ENCODE data around the gene KIAA0586. TPM values are rescaled to one million over a fixed set of nuclear protein-coding genes. Genes with fewer than 3 reads are reported as not detected.

KIAA0586 gene
- total RNA-seq, 2 experiments from 2014 or later, result 29.7 to 31.4 TPM

GRCh38 chr14:58535044-58535443, 107.5 kb downstream of the KIAA0586 start:
- Mint-ChIP-seq H3K27ac (no peak overlapping the region), H3K27me3 (no peaks in the 10 kb centered on the region), H3K4me3 (no peak overlapping the region), H3K9me3 (no peaks in the 10 kb centered on the region), H3K36me3 (ENCODE audit: low read depth) (no peaks in the 10 kb centered on the region), H3K4me1 (no peaks in the 10 kb centered on the region)
- ChIA-PET CTCF (interaction anchor here (0.6 kb wide), 1 partner anchor 47 kb away, joined by 5 read pairs; no protein-coding TSS in a partner anchor), POLR2A (no interaction called here)
- DNase-seq, result no peak

- no peak overlapping the region for H3K4me3 Mint-ChIP-seq
- no peaks in the 10 kb centered on the region for H3K36me3 Mint-ChIP-seq (ENCODE audit: low read depth)
- DNase-seq, result no peak
- ChIA-PET CTCF (interaction anchor here (0.6 to 1.2 kb wide), 5 partner anchors 17 to 679 kb away, joined by 3 read pairs; no protein-coding TSS in a partner anchor), POLR2A (no interaction called here)
- no peaks in the 10 kb centered on the region for H3K27me3 Mint-ChIP-seq
- H3K4me1 Mint-ChIP-seq, result no peaks in the 10 kb centered on the region
- no peak overlapping the region for H3K27ac Mint-ChIP-seq
- H3K9me3 Mint-ChIP-seq, result no peaks in the 10 kb centered on the region
Measured at GRCh38 chr14:58537004-58537403, 109.5 kb downstream of the KIAA0586 start.

GRCh38 chr14:58540749-58541632, 113.5 kb downstream of the KIAA0586 start:
- H3K27ac Mint-ChIP-seq, result no peak overlapping the region
- ChIA-PET POLR2A (interaction anchor here (0.6 kb wide), 1 partner anchor 21 kb away, joined by 3 read pairs; no protein-coding TSS in a partner anchor), CTCF (interaction anchor here (0.5 kb wide), 1 partner anchor 363 kb away, joined by 3 read pairs; no protein-coding TSS in a partner anchor)
- no peak overlapping the region for H3K4me3 Mint-ChIP-seq
- peaks cover 4% of the 10 kb centered on the region for H3K4me1 Mint-ChIP-seq
- DNase-seq, result no peak
- peaks cover 2% of the 10 kb centered on the region for H3K9me3 Mint-ChIP-seq
- H3K27me3 Mint-ChIP-seq, result no peaks in the 10 kb centered on the region
- peaks cover 8% of the 10 kb centered on the region for H3K36me3 Mint-ChIP-seq (ENCODE audit: low read depth)

DNA sequence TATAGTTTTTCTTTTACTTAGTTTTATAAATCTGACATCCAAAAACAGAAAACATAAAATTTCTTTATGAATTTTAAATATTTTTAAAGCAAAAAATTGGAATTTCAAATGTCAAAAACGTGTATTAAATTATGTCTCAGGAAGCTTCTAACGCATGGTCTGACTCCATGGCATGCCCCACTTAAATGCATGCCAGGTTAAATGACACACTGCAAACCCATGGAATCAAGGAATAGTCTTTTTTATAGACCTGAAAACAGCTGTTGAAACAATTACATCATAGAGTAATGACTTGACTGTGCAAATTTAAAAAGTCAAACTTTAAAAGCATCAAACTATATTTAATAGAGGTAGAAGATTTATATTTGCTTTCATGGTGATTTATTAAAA, 114.1 kb downstream of the KIAA0586 start:
- peaks cover 2% of the 10 kb centered on the region for H3K9me3 Mint-ChIP-seq
- no peak for DNase-seq
- H3K27me3 Mint-ChIP-seq, result no peaks in the 10 kb centered on the region
- no peak overlapping the region for H3K27ac Mint-ChIP-seq
- peaks cover 4% of the 10 kb centered on the region for H3K4me1 Mint-ChIP-seq
- no peak overlapping the region for H3K4me3 Mint-ChIP-seq
- ChIA-PET CTCF (no interaction called here), POLR2A (no interaction called here)
- peaks cover 8% of the 10 kb centered on the region for H3K36me3 Mint-ChIP-seq (ENCODE audit: low read depth)

GRCh38 chr14:58543253-58543652, 115.7 kb downstream of the KIAA0586 start:
- no peaks in the 10 kb centered on the region for H3K27me3 Mint-ChIP-seq
- DNase-seq, result no peak
- ChIA-PET POLR2A (no interaction called here), CTCF (no interaction called here)
- no peak overlapping the region for H3K27ac Mint-ChIP-seq
- H3K4me1 Mint-ChIP-seq, result peaks cover 4% of the 10 kb centered on the region
- no peak overlapping the region for H3K4me3 Mint-ChIP-seq
- H3K9me3 Mint-ChIP-seq, result peaks cover 2% of the 10 kb centered on the region
- H3K36me3 Mint-ChIP-seq (ENCODE audit: low read depth), result peaks cover 8% of the 10 kb centered on the region

GRCh38 chr14:58547649-58548048, 120.1 kb downstream of the KIAA0586 start:
- Mint-ChIP-seq H3K4me3 (no peak overlapping the region), H3K36me3 (ENCODE audit: low read depth) (peaks cover 8% of the 10 kb centered on the region), H3K27me3 (no peaks in the 10 kb centered on the region), H3K4me1 (peaks cover 4% of the 10 kb centered on the region), H3K27ac (no peak overlapping the region), H3K9me3 (peaks cover 2% of the 10 kb centered on the region)
- ChIA-PET CTCF (interaction anchor here (0.6 kb wide), 1 partner anchor 103 kb away, joined by 3 read pairs; no protein-coding TSS in a partner anchor), POLR2A (no interaction called here)
- DNase-seq, result no peak

DNA sequence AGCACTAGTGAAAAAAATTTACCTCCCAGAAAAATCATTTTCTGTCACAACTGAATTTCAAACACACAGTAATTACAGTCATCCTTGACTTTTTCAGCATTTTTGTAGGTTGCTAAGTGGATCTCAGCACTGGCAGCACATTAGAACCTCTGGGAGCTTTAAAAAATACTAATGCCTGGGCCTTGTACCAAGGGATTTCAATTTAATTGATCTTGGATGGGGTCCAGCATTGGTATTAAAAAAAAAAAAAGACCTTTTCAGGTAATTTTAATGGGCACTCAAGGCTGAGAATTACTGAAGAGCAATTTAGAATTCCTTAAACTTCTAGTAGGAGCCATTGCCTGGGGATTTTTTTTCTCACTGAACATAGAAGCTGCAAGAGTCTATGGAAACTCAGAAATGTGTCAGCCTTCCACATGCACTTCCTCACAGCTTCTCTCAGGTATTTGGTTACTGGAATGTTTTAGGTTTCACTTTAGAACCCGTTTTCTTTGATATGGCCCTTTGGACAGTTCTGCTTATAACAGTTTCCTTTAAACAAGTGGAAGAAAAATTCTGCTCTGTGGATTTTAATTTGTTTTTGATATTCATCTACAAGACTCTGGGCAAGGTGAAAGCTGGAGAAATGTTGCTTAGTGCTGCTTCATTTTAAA, 121.7 kb downstream of the KIAA0586 start:
- no peak for DNase-seq
- ChIA-PET CTCF (interaction anchor here (0.7 kb wide), 1 partner anchor 100 kb away, joined by 5 read pairs; no protein-coding TSS in a partner anchor), POLR2A (no interaction called here)
- no peaks in the 10 kb centered on the region for H3K4me1 Mint-ChIP-seq
- peaks cover 5% of the 10 kb centered on the region for H3K36me3 Mint-ChIP-seq (ENCODE audit: low read depth)
- H3K27me3 Mint-ChIP-seq, result no peaks in the 10 kb centered on the region
- no peak overlapping the region for H3K4me3 Mint-ChIP-seq
- no peaks in the 10 kb centered on the region for H3K9me3 Mint-ChIP-seq
- no peak overlapping the region for H3K27ac Mint-ChIP-seq

GRCh38 chr14:58553959-58554358, 126.4 kb downstream of the KIAA0586 start:
- no peak for DNase-seq
- Mint-ChIP-seq H3K27ac (no peak overlapping the region), H3K4me3 (no peak overlapping the region), H3K4me1 (no peaks in the 10 kb centered on the region), H3K36me3 (ENCODE audit: low read depth) (no peaks in the 10 kb centered on the region), H3K9me3 (no peaks in the 10 kb centered on the region), H3K27me3 (no peaks in the 10 kb centered on the region)
- POLR2A ChIA-PET, result no interaction called here
- CTCF ChIA-PET, result interaction anchor here (0.8 to 2.5 kb wide), 3 partner anchors 10 to 17 kb away, joined by 3 to 9 read pairs (median 3); no protein-coding TSS in a partner anchor

DNA sequence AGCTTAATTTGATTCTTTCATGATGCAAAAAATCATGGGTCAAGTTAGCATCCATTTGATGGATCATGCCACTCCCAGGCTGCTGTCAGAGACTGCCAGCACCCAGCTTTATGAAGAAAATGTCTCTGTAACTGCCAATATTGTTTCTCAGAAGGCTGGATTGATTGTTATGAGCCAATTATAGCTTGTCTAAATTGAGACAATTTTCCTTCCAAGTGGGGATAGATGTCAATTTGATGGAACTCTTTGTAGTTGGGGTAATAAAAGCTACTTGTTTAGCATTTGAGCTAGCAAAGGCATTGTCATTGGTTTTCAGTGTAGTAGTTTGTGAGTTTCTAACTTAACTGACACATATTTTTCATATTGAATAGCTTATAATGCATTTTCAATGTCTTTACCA, 128.1 kb downstream of the KIAA0586 start:
- no peak for DNase-seq
- ChIA-PET POLR2A (no interaction called here), CTCF (no interaction called here)
- no peak overlapping the region for H3K4me3 Mint-ChIP-seq
- H3K9me3 Mint-ChIP-seq, result no peaks in the 10 kb centered on the region
- H3K27ac Mint-ChIP-seq, result no peak overlapping the region
- H3K36me3 Mint-ChIP-seq (ENCODE audit: low read depth), result no peaks in the 10 kb centered on the region
- no peaks in the 10 kb centered on the region for H3K27me3 Mint-ChIP-seq
- H3K4me1 Mint-ChIP-seq, result peaks cover 4% of the 10 kb centered on the region

DNA sequence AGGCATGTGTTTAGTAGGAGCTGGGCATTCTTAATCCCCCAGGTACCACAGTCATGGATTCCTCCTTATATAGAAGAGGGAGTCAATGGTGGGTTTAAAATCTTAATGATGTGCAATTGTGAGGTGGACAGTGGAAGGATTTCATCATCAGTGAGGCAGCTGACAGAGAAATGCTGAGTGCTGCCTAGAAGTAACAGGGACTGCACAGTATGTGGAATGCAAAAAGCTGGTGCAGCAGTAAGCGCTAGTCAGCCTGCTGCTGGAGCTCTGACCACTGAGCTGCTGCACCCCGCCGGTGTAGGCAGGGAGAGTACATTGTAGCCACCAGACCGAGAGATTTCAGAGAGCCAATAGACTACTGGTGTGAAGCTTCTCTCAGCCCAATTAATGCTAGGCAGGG, 129.7 kb downstream of the KIAA0586 start:
- CTCF ChIA-PET, result interaction anchor here (0.5 kb wide), 1 partner anchor 26 kb away, joined by 3 read pairs; no protein-coding TSS in a partner anchor
- H3K36me3 Mint-ChIP-seq (ENCODE audit: low read depth), result no peaks in the 10 kb centered on the region
- H3K4me1 Mint-ChIP-seq, result peaks cover 4% of the 10 kb centered on the region
- DNase-seq, result no peak
- POLR2A ChIA-PET, result interaction anchor here (0.6 kb wide), 1 partner anchor 117 kb away, joined by 3 read pairs; no protein-coding TSS in a partner anchor
- H3K4me3 Mint-ChIP-seq, result no peak overlapping the region
- no peak overlapping the region for H3K27ac Mint-ChIP-seq
- no peaks in the 10 kb centered on the region for H3K27me3 Mint-ChIP-seq
- H3K9me3 Mint-ChIP-seq, result no peaks in the 10 kb centered on the region

DNA sequence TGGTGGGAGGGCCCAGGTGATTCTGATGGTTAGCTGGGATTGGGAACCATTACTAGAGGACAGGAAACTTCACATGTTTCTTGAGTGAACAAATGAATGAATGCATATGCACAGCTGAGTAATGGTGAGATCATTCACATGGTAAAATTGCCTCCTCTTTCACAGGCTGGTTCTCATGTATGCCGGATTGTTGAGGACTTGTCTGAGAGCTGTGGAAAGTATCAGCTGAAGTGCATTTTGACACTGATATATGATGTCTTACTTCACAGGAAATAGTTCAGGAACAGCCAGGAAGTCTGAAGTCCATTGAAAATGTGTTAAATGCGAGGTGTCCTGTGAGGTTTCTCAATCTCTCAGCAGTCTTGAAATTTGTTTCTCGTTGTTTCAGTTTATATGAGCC, 132.7 kb downstream of the KIAA0586 start:
- H3K4me3 Mint-ChIP-seq, result no peak overlapping the region
- H3K27ac Mint-ChIP-seq, result no peak overlapping the region
- CTCF ChIA-PET, result interaction anchor here (0.6 to 1.2 kb wide), 2 partner anchors 9 to 330 kb away, joined by 3 to 5 read pairs; no protein-coding TSS in a partner anchor
- H3K36me3 Mint-ChIP-seq (ENCODE audit: low read depth), result no peaks in the 10 kb centered on the region
- no peaks in the 10 kb centered on the region for H3K9me3 Mint-ChIP-seq
- H3K27me3 Mint-ChIP-seq, result no peaks in the 10 kb centered on the region
- DNase-seq, result no peak
- peaks cover 4% of the 10 kb centered on the region for H3K4me1 Mint-ChIP-seq
- POLR2A ChIA-PET, result no interaction called here

- no peak overlapping the region for H3K4me3 Mint-ChIP-seq
- DNase-seq, result no peak
- H3K9me3 Mint-ChIP-seq, result no peaks in the 10 kb centered on the region
- H3K4me1 Mint-ChIP-seq, result peaks cover 4% of the 10 kb centered on the region
- H3K27me3 Mint-ChIP-seq, result no peaks in the 10 kb centered on the region
- no peaks in the 10 kb centered on the region for H3K36me3 Mint-ChIP-seq (ENCODE audit: low read depth)
- ChIA-PET CTCF (interaction anchor here (0.6 to 0.8 kb wide), 2 partner anchors 25 to 401 kb away, joined by 3 read pairs; no protein-coding TSS in a partner anchor), POLR2A (no interaction called here)
- no peak overlapping the region for H3K27ac Mint-ChIP-seq
Measured at GRCh38 chr14:58562141-58562540, 134.6 kb downstream of the KIAA0586 start.

DNA sequence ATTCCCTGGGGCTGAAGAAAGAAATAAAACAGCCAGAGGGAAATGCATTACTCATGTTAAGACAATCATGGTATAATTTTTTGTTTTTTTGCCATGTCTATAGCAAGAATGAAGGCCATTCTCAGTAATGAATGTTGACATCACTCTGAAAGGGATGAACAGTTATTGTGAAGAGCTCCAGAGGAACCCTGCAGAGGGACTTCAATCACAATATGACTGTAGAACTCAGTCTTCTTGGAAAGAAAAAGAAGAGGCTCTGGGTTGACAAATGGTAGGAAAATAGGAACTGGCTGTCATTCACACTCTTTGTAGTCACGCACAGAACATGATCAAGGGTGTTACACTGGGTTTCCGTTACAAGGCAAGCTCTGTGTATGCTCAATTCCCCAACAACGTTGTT, 136.5 kb downstream of the KIAA0586 start:
- H3K4me3 Mint-ChIP-seq, result no peak overlapping the region
- ChIA-PET POLR2A (no interaction called here), CTCF (interaction anchor here (1.3 kb wide), 1 partner anchor 10 kb away, joined by 3 read pairs; no protein-coding TSS in a partner anchor)
- no peaks in the 10 kb centered on the region for H3K36me3 Mint-ChIP-seq (ENCODE audit: low read depth)
- H3K27me3 Mint-ChIP-seq, result no peaks in the 10 kb centered on the region
- H3K27ac Mint-ChIP-seq, result no peak overlapping the region
- H3K4me1 Mint-ChIP-seq, result peaks cover 4% of the 10 kb centered on the region
- H3K9me3 Mint-ChIP-seq, result peaks cover 2% of the 10 kb centered on the region
- no peak for DNase-seq

Measured in activated CD4-positive, alpha-beta T cell treated with anti-CD3 and anti-CD28 coated beads, Interleukin-2, amount 10 ng/mL, durations not matched to agents 7 days and 5 days (primary cell).